HepG2 (cell line): ENCODE data around the gene ARL16. TPM values are rescaled to one million over a fixed set of nuclear protein-coding genes. Genes with fewer than 3 reads are reported as not detected.

Source experiments
- ATAC-seq: fragments of 200-7000 bp; cut with Tn5 transposase; 3 replicates; pipeline ENCODE4 v1.9.1; 2020; ENCODE audit warnings: mild to moderate bottlenecking, moderate library complexity
- BruUV-seq: library from RNA; stranded (reverse); fragments of 400-500 nt; replicated peaks from 2 replicates; lab custom pipeline; 2021; lab: Mats Ljungman, UMichigan
- CTCF ChIA-PET: fragments of 300-600 bp; formaldehyde crosslinking; extraction: SDS; loops from one replicate; lab custom pipeline; 2021; ENCODE audit warnings: low total read pairs, inconsistent platforms, low intra/inter-chr PET ratio; lab: Yijun Ruan, JAX
- POLR2A ChIA-PET: fragments of 350-600 bp; sonication (Branson Sonifier 250); formaldehyde crosslinking; loops from one replicate; lab custom pipeline; 2020; ENCODE audit warnings: antibody characterized with exemption, inconsistent platforms; lab: Yijun Ruan, JAX
- DNase-seq: peaks from one replicate; pipeline ENCODE4 v3.0.0-alpha.2; 2015; ENCODE audit warnings: low spot score
- FAIRE-seq: peaks from 3 replicates; lab custom pipeline; 2011; peaks lifted over from hg19 to GRCh38; lab: Jason Lieb, UNC
- H2AFZ ChIP-seq: one replicate; pipeline ENCODE4 v1.6.1; 2011; ENCODE audit warnings: low read length, inconsistent platforms
- H3K27ac ChIP-seq: fragments of 300-600 bp; 3 replicates; pipeline ENCODE4 v1.8.0; 2011; ENCODE audit warnings: mixed run types, mild to moderate bottlenecking, mixed read lengths, low read length, inconsistent platforms; ENCODE audit not compliant: insufficient read depth; ENCODE audit errors: extremely low read length
- H3K27me3 ChIP-seq, 2 experiments: fragments of 200-600 bp in 1 of 2; 2 replicates in 1 of 2; 3 replicates in 1 of 2; pipeline versions ENCODE4 v1.6.0 to v1.8.0; 2011; ENCODE audit warnings: low read length in 2 of 2, mild to moderate bottlenecking in 2 of 2, moderate library complexity in 2 of 2, inconsistent platforms in 1 of 2; ENCODE audit not compliant: insufficient read depth in 2 of 2, control insufficient read depth in 1 of 2
- H3K36me3 ChIP-seq, 2 experiments: fragments of 200-600 bp in 1 of 2; replicated peaks in 1 of 2; 2 replicates in 1 of 2; 3 replicates in 1 of 2; pipeline versions ENCODE4 v1.5.1 to v1.8.0; 2011; ENCODE audit warnings: low read length in 2 of 2, inconsistent platforms in 1 of 2; ENCODE audit not compliant: insufficient read depth in 2 of 2, control insufficient read depth in 1 of 2
- H3K4me1 ChIP-seq: 2 replicates; pipeline ENCODE4 v1.5.1; 2012; ENCODE audit warnings: low read length, inconsistent platforms; ENCODE audit not compliant: insufficient read depth
- H3K4me2 ChIP-seq: 2 replicates; pipeline ENCODE4 v1.6.0; 2011; ENCODE audit warnings: low read depth, low read length, inconsistent platforms
- H3K4me3 ChIP-seq, 3 experiments: fragments of 200-600 bp in 1 of 3; sonication (generic), shearing (Covaris generic) in 1 of 3; replicated peaks in 1 of 3; 2 replicates each; pipeline ENCODE4 v1.5.1; 2011 to 2016; ENCODE audit warnings: low read length in 3 of 3, inconsistent platforms in 2 of 3, low read depth in 2 of 3, mild to moderate bottlenecking in 2 of 3, control low read depth in 1 of 3, mixed read lengths in 1 of 3; ENCODE audit not compliant: insufficient read depth in 1 of 3
- H3K79me2 ChIP-seq: one replicate; pipeline ENCODE4 v1.6.1; 2011; ENCODE audit warnings: low read length, inconsistent platforms; ENCODE audit not compliant: insufficient read depth
- H3K9ac ChIP-seq: 2 replicates; pipeline ENCODE4 v1.6.0; 2011; ENCODE audit warnings: mild to moderate bottlenecking, low read depth, low read length, inconsistent platforms; ENCODE audit not compliant: insufficient read depth
- H3K9me3 ChIP-seq: 2 replicates; pipeline ENCODE4 v1.5.1; 2012; ENCODE audit warnings: mild to moderate bottlenecking, low read length
- H4K20me1 ChIP-seq: 2 replicates; pipeline ENCODE4 v1.6.0; 2011; ENCODE audit warnings: inconsistent platforms, mild to moderate bottlenecking, low read length, moderate library complexity; ENCODE audit not compliant: insufficient read depth
- HNF4G ChIP-seq, 2 experiments: sonication (generic) in 1 of 2; formaldehyde crosslinking in 1 of 2; IDR thresholded peaks; 2 replicates each; pipeline versions ENCODE4 v1.4.0 to v1.6.1; 2011 to 2020; ENCODE audit warnings: borderline replicate concordance in 2 of 2, low read depth in 2 of 2, mild to moderate bottlenecking in 2 of 2, low read length in 1 of 2, missing genetic modification reagents in 1 of 2, moderate library complexity in 1 of 2
- NONO ChIP-seq, 2 experiments: fragments of 450-650 bp in 1 of 2; sonication (generic) in 1 of 2; formaldehyde crosslinking in 1 of 2; IDR thresholded peaks in 1 of 2; conservative IDR thresholded peaks in 1 of 2; 2 replicates each; pipeline versions ENCODE4 v1.6.1 to v1.8.0; 2017 to 2022; ENCODE audit warnings: mild to moderate bottlenecking in 1 of 2, missing genetic modification reagents in 1 of 2, moderate library complexity in 1 of 2
- SOX5 ChIP-seq: IDR thresholded peaks from 2 replicates; pipeline ENCODE4 v1.6.1; 2016; ENCODE audit warnings: borderline replicate concordance
- ZNF280D ChIP-seq: sonication (generic); formaldehyde crosslinking; IDR thresholded peaks from 2 replicates; pipeline ENCODE4 v1.5.1; 2020; ENCODE audit warnings: mild to moderate bottlenecking, missing genetic modification reagents
- ZNF451 ChIP-seq: sonication (generic); formaldehyde crosslinking; IDR thresholded peaks from 2 replicates; pipeline ENCODE4 v1.5.0; 2020; ENCODE audit warnings: mild to moderate bottlenecking, missing genetic modification reagents
- ZSCAN21 ChIP-seq: sonication (generic); formaldehyde crosslinking; IDR thresholded peaks from 2 replicates; pipeline ENCODE4 v1.8.0; 2022; ENCODE audit warnings: mild to moderate bottlenecking, missing genetic modification reagents, moderate library complexity, borderline replicate concordance
- WGBS: methylation state at CpG from one replicate; pipeline ENCODE4 v1.1.6; 2017; ENCODE audit warnings: low lambda C conversion rate; 5-methylcytosine and 5-hydroxymethylcytosine counted together
- in situ Hi-C: cut with HindIII; loops from 2 replicates; pipeline ENCODE4 v1.10.0; 2017; ENCODE audit warnings: low pct_unique_long_range_greater_than_20kb; ENCODE audit not compliant: extremely low pct_ligation_motif_present
- intact Hi-C: fragments of 100-400 bp; cut with micrococcal nuclease; formaldehyde crosslinking; loops from one replicate; pipeline ENCODE4 v1.10.0; 2022; ENCODE audit not compliant: unreplicated experiment
- polyA plus RNA-seq, 8 experiments: library from polyadenylated mRNA; depleted of rRNA in 3 of 8; stranded (reverse) in 7 of 8; unstranded in 1 of 8; fragments of >200 nt; fragmentation: Illumina TruSeq in 4 of 8; extraction: Trizol in 4 of 8; gene quantifications; 2 replicates each; pipeline versions ENCODE4 v1.2.1 to v1.2.3, GENCODE V29; 2011 to 2016; ENCODE audit warnings: low read depth in 4 of 8, missing spikeins in 1 of 8, mixed read lengths in 1 of 8; ENCODE audit not compliant: insufficient read depth in 1 of 8
- total RNA-seq, 5 experiments: library from RNA; depleted of rRNA; stranded (reverse); fragments of >200 nt; fragmentation: Illumina TruSeq; extraction: Trizol; gene quantifications; 2 replicates each; pipeline ENCODE4 v1.2.3, GENCODE V29; 2016; ENCODE audit warnings: low read depth in 1 of 5
- TF ChIP-seq, protein P1 (sequence below): sonication (generic); formaldehyde crosslinking; IDR thresholded peaks from 2 replicates; pipeline ENCODE4 v1.8.1; 2023; ENCODE audit warnings: mild to moderate bottlenecking, inconsistent platforms, moderate library complexity, missing genetic modification reagents, borderline replicate concordance

ARL16 gene
- total and polyA plus RNA-seq, 2 of the 13 experiments (the other 11 are each of a cell fraction or from before 2014, with no cell fraction given) = 20.8 to 30.8 TPM

DNA sequence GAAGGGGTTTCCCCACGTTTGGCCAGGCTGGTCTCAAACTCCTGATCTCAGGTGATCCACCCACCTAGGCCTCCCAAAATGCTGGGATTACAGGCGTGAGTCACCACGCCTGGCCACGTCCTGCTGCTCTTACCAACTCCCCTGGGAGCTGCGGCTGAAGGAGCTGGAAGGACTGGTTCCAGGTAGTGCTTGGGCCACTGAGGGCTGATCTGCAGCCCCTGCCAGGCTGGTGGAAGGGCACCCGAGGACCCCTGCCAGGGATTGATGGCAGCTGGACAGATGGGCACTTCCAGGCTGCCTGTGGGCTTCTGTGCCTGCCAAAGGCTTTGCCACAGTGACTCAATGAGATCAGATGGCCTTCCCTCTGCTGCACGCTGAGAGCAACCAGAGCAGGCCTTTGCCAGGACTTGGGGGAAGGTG, 19.5 kb downstream of the ARL16 start (continued):
- TF ChIP-seq ZNF280D (CRISPR knock-in tag) = no peak

DNA sequence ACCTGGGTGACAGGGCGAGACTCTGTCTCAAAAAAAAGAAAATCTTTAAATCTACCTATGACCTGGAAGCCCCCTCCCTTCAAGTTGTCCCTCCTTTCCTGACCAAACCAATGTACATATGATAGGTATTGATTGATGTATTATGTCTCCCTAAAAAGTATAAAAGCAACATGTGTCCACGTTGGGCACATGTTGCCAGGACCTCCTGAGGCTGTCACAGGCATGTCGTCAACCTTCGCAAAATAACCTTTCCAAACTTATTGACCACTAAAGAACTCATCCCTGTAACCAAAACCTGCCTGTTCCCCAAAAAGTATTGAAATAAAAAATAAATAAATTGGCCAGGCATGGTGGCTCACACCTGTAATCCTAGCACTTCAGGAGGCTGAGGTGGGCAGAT, 21.6 kb downstream of the ARL16 start:
- H3K79me2 ChIP-seq = peaks cover 13% of the 10 kb centered on the region
- H3K27ac ChIP-seq = no peak overlapping the region
- H3K9ac ChIP-seq = no peak overlapping the region
- no peak overlapping the region for H2AFZ ChIP-seq
- TF ChIP-seq, protein P1, sequence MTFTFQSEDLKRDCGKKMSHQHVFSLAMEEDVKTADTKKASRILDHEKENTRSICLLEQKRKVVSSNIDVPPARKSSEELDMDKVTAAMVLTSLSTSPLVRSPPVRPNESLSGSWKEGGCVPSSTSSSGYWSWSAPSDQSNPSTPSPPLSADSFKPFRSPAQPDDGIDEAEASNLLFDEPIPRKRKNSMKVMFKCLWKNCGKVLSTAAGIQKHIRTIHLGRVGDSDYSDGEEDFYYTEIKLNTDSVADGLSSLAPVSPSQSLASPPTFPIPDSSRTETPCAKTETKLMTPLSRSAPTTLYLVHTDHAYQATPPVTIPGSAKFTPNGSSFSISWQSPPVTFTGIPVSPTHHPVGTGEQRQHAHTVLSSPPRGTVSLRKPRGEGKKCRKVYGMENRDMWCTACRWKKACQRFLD (CRISPR knock-in tag) = no peak
- TF ChIP-seq ZNF451 (CRISPR knock-in tag) (no peak), SOX5 (no peak), ZSCAN21 (CRISPR knock-in tag) (no peak), NONO (IDR thresholded peaks at IDR 0.05) (no peak), NONO (CRISPR knock-in tag; conservative IDR thresholded peaks at IDR 0.05) (no peak), HNF4G (IDR thresholded peaks at IDR 0.05; ENCODE audit: borderline replicate concordance, low read depth, low read length) (no peak), HNF4G (CRISPR knock-in tag; IDR thresholded peaks at IDR 0.05; ENCODE audit: borderline replicate concordance, low read depth) (no peak)
- TF ChIP-seq, all 625 proteins: peak for 0
- POLR2A ChIA-PET = interaction anchor here (6.3 kb wide), 1 partner anchor 41 kb away, joined by 54 read pairs; the partner anchor contains the start of gene MRPL12
- no TSS peak for BruUV-seq
- ATAC-seq (no peak), DNase-seq (no peak), FAIRE-seq (no peak)
- intact Hi-C loops (no loop called here), in situ Hi-C loops (no loop called here)
- Histone ChIP-seq H3K4me1 (peaks cover 43% of the 10 kb centered on the region), H3K36me3 (no peaks in the 10 kb centered on the region), H3K27me3 (no peaks in the 10 kb centered on the region; a peak in 1 of 5 replicates), H3K4me3 (no peak overlapping the region), H3K9me3 (no peaks in the 10 kb centered on the region), H4K20me1 (no peaks in the 10 kb centered on the region), H3K4me2 (no peak overlapping the region)
- CTCF ChIA-PET = no interaction called here
- 92% methylated on average over 4 of the region's 4 CpGs for WGBS
